Right renal pelvis (tissue), 4 donors: ENCODE measurements around the gene PRKD2. TPM values are rescaled to one million over a fixed set of nuclear protein-coding genes. Genes with fewer than 3 reads are reported as not detected.
A peak's percentile ranks its signal among the peaks of the same experiment; 100 is the strongest.
"Not testable (repeated sequence)": the region's sequence is repeated elsewhere in the genome, so short reads cannot be mapped to it uniquely, and the experiment has no call there.

ENCODE experiments used
- DNase-seq, 4 donors: peaks; one replicate each; pipeline ENCODE4 v3.0.0-alpha.2; 2013; ENCODE audit warnings: low read depth in 4 of 4, low spot score in 3 of 4, missing footprints in 1 of 4
- polyA plus RNA-seq, 4 donors: library from polyadenylated mRNA; unstranded; fragments of 120-200 nt; gene quantifications; one replicate each; pipeline ENCODE4 v1.2.1, GENCODE V29; 2013; ENCODE audit not compliant: insufficient read length in 4 of 4

Gene PRKD2
- polyA plus RNA-seq = 10 to 100 TPM; 28.6 to 41.1 (median 39.6) TPM

DNA sequence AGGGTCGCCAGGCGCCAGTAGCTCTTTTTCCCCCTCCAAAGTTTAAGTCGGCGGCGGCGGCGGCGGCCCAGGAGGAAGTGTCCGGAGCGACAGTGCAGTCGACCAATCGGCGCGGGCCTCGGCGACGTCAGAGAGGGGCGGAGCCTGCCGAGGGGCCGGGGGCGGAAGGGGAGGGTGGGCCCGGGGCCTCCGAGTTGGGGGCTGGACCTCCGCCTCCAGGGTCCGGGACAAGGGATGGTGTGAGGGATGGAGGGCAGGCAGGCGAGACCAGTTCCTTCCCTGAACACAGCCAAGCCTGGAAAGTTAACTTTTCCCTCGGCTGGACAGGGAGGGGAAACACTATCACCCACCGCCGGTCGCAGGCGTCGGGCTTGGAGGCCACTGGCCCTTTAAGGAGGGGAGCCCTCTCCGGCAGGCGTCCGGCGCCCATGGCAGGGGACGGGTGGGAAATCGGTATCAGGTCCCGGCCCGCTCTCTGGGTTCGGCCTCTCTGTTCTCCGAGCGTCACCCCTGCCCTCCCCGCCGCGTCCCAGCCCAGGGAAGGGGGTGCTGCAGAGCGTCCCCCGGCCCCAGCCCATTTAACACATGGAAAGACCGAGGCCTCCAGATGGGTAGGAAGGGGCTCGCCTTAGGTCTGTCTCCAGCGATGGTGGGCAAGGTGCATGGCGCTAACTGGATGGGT is at the start of gene PRKD2:
Gene PRKD2 (minus strand): TSS at position 81 of the 682 bp plus-strand sequence. CDS start 744 bp downstream, outside the sequence.
- peak in 3 of 4 donors; percentile 83 to 86 (median 83) for DNase-seq

DNA sequence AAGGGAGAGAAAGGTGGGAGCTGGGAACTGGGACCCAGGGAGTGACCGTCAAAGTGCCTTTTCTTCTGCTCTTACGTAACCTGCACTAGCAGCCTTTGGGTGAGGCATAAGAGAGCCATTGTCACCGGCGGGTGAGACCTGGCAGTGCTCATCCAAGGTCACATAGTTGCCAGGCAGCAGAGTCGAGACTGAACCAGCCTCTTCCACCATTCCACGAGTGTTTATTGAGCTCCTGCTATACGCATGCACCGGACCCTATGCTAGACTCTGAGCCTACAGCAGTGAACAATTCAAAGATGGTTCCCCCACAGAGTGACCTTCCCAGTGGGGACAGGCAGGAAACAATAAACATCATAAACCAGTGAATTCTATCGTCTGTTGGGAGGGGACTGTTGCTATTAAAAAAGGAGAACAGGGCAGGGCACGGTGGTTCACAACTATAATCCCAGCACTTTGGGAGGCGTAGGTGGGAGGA is 47.9 kb upstream of the PRKD2 start:
- DNase-seq = no peak

DNA sequence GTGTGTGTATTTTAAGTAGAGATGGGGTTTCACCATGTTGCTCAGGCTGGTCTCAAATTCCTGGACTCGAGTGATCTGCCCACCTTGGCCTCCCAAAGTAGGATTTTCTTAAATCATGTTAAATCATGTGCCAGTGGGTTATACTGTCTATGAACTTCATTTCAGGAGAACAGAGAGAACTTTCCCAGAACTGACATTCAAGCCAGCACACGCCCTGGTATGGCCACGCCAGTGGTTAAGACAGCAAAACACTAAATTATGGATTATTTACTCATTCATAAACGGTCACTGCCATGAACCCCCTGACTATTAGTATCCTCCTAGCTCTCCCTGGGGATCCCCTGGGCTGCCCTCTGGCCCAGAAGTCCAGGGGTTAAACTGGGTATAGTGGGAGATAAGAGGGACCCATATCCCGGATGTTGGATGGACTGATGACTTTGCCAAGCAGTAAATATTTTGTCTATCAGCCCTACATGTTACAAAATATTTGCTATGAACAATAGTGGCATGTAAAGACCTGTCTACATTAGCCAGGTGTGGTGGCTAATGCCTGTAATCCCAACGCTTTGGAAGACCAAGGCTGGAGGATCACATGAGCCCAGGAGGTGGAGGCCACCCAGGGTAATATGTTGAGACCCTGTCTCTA is 45.5 kb upstream of the PRKD2 start:
- DNase-seq = no peak

- DNase-seq = no peak
These were observed 44.5 kb upstream of the PRKD2 start for GRCh38 chr19:46761418-46761831.

DNA sequence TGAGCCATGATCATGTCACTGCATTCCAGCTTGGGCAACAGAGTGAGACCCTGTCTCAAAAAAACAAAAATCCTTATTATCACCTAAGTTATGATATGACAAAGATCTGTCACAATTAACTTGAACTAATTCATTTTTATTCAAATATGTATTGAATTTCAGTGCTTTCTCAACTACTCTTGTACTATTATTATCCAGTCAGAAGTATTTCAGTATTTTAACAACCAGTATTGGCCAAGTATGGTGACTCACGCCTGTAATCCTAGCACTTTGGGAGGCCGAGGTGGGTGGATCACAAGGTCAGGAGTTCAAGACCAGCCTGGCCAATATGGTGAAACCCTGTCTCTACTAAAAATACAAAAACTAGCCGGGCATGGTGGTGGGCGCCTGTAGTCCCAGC is 44.0 kb upstream of the PRKD2 start:
- not testable (repeated sequence) for DNase-seq

DNA sequence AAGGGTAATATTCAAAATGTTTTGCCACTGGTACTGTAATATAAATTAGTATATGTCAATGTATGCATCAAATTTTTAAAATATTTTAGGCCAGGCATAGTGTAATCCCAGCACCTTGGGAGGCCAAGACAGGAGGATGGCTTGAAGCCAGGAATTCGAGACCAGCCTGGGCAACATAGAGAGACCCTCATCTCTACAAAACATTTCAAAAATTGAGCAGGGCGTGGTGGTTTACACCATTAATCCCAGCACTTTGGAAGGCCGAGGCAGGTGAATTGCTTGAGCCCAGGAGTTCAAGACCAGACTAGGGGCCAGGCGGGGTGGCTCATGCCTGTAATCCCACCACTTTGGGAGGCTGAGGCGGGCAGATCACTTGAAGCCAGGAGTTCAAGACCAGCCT is 43.4 kb upstream of the PRKD2 start:
- DNase-seq = no peak

DNA sequence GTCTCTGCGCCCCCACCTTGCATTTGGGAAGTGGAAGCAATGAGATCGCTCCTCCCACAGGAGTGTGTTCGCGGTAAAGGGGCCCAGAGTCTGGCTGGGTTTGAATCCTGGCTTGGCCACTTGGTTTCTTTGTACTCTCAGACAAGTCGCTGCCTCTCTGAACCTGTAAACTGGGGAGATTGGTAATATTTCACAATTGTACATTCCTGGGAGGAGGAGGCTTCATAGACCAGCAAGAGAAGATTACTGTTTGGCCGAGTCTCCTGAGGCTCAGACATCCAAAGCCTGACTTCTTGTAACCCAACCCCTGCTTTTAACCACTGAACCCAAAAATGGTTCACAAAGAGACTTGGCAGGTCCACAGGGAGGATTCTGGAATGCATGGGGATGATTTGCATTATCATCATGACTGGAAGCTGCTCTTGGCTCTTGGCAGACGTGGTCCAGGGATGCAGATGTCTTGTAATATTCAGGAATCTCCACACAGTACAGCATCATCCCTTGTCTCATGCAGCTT is 43.0 kb upstream of the PRKD2 start:
- DNase-seq = no peak

GRCh38 chr19:46759206-46759605 is 42.3 kb upstream of the PRKD2 start:
- DNase-seq = no peak

DNA sequence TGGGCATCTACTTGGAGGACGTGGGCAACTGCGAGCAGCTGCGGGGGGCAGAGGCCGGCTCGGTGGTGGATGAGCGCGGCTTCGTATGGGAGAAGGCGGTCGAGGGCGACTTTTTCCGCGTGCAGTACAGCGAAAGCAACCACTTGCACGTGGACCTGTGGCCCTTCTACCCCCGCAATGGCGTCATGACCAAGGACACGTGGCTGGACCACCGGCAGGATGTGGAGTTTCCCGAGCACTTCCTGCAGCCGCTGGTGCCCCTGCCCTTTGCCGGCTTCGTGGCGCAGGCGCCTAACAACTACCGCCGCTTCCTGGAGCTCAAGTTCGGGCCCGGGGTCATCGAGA is 39.6 kb upstream of the PRKD2 start:
- no peak for DNase-seq

- DNase-seq = no peak
These were observed 39.1 kb upstream of the PRKD2 start for GRCh38 chr19:46755853-46756543.

DNA sequence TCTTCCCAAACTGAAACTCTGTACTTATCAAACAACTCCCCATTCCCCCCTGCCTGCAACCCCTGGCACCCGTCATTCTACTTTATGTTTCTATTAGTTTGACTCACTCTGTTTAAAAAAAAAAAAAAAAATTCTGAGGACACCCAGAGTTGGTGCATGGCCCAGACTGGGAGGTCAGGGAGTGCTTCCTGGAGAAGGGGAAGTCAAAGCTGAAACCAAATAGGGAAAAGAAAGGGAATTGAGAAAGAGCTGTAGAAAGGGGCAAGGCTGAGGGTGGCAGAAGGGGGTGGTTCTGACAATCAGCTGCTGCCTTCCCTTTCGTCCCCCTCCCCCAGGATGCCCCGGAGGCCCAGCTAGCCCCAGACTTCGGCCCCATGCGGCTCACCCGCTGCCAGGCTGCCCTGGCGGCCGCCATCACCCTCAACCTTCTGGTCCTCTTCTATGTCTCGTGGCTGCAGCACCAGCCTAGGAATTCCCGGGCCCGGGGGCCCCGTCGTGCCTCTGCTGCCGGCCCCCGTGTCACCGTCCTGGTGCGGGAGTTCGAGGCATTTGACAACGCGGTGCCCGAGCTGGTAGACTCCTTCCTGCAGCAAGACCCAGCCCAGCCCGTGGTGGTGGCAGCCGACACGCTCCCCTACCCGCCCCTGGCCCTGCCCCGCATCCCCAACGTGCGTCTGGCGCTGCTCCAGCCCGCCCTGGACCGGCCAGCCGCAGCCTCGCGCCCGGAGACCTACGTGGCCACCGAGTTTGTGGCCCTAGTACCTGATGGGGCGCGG is 38.4 kb upstream of the PRKD2 start:
- DNase-seq = no peak

DNA sequence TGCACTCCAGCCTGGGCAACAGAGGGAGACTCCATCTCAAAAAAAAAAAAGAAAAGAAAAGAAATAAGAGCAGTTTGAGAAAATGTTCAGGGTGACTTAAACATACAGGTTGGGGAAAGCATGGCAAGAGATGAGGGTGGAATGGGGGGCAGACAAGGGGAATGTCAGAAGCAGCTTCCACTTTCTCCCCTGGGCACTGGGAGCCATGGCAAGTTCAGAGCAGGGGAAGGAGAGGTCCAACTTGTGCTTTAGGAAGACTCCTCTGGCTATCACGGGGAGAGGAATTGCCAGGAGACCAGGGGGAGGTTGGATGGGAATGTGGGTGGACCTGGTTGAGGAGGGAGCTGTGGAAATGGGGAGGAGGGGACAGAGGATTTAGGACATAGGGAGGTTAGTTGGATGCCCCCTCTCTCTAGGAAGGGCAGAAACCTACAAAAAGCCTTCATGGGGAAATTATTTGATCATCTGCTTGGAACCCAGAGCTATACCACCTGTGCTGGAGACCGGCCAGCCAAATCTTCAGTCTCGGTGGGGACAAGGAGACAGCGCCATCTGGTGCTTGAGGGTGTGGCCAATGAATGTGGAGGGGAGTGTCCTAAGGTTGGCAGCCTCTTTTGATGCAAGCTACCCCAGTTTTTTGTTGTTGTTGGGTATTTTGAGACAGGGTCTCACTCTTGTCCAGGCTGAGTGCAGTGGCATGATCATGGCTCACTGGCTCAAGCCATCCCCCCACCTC is 36.7 kb upstream of the PRKD2 start:
- no peak for DNase-seq

GRCh38 chr19:46748325-46749109 is 31.6 kb upstream of the PRKD2 start:
- no peak for DNase-seq

- DNase-seq = no peak
These were observed 29.6 kb upstream of the PRKD2 start, which contains the start of gene STRN4 for GRCh38 chr19:46746281-46747057. STRN4 (minus strand) TSS chr19:46746450; CDS start chr19:46746430, 20 bp downstream.

DNA sequence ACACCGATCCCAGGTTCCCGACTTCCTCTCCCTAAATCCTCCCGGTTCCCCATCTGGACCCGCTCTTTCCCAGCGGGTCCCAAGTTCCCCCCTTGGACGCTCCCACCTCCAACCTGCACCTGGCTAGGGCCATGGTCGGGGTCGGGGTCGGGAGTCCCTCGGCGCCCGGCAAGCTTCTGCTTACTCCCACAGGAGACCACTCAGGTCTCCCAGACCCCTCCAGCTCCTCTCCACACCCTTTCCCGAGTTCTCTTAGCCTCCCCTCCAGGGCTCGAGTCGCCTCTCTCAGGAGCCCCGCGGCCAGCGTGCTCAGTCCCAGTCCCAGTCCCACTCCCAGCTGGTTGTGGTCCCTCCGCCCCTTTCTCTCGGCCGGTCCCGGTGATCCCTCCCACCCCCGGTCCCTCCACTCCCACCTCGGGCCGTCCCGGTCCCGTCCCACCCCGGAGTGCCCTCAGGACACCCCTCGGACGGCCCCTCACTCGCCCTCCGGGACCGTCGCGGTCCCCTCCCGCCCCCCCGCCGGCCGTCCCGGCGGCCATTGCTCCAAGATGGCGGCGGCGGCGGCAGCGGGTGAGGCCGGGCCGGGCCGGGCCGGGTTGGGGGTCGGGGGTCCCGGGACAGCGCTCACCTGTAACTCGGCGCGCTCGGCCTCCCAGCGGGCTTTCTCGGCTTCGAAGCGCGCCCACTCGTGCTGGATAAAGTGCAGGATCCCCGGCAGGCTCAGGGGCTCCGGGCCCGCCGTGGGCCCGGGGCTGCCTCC is 28.8 kb upstream of the PRKD2 start, which contains the start of gene FKRP:
Gene FKRP (plus strand): TSS at position 537 of the 760 bp plus-strand sequence. CDS start 9,394 bp downstream, outside the sequence.
- no peak for DNase-seq

DNA sequence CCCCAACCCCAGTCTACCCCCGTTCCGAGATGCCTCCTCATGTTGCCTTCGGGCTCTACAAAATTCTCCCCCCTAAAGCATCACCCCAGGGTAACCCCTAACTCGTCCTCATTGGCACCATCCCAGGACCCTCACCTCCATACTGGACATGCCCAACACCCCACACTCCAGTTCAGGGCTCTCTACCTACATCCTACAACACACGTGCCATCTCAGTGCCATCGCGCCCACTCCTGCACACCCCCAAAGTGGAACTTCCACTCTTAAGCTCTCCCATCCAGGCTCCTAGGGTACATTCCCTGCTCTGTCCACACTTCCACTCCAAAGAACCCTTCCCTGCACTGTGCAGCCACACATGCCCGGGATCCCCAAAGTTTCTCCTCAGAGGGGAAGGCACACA is 28.1 kb upstream of the PRKD2 start:
- DNase-seq = no peak

DNA sequence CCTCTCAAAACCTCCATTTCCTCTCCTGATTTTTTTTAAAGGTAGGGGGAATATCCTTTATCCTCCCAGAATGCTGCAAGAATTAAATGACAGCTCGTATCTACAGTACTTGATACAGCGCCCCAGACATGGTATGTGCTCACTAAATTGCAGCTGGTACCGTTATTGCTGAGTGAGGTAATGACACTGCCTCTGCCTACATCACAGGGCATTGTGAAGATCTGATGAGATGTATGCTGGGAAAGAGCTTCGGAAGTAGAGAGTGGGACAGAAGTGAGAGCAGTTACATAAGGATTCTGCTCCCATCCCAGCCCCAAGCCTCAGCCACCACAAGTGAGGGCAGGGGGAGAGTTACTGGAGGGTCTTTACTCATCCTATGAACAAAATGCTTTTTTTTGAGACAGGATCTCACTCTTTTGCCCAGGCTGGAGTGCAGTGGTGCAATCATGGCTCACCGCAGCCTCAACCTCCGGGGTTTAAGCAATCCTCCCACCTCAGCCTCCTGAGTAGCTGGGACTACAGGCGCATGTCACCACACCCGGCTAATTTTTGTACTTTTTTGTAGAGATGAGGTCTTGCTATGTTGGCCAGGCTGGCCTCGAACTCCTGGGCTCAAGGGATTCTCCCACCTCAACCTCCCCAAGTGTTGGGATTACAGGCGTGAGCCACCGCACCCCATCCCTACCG is 27.2 kb upstream of the PRKD2 start:
- DNase-seq = no peak
